C4-2B (cell line): ENCODE data around the gene SPRR2G.
"Not testable (repeated sequence)": the region's sequence is repeated elsewhere in the genome, so short reads cannot be mapped to it uniquely, and the experiment has no call there.

Experiments used
- CTCF ChIP-seq: fragments of 450-650 bp; conservative IDR thresholded peaks from 2 replicates; pipeline ENCODE4 v1.5.1; 2017; ENCODE audit warnings: mild to moderate bottlenecking
- ZFX ChIP-seq: fragments of 450-650 bp; IDR thresholded peaks from 2 replicates; pipeline ENCODE4 v1.6.1; 2017

GRCh38 chr1:153123793-153124192 is 26.9 kb downstream of the SPRR2G start:
- TF ChIP-seq CTCF, ZFX: not testable (repeated sequence)
